ENCODE results near the gene MPZL1.

The MPZL1 gene

DNA sequence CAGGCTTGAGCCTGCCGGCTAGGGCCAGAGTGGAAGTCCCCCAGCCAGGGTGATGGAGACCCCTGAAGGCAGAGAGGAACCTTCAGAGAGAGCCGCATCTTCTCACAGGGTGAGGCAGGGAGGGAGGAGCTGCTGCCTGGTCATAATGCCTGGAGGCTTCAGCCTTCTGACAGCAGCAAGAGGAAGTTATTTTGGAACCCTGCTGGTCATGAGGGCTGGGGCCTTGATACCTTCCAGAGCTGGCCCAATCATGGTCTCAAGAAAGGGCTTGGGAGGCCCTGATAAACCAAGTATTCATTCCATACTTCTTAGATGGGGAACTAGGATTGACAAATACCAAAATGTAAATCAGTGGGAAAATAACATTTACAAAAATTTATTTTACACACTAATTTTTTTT, 26.6 kb upstream of the MPZL1 start:
- no peak for DNase-seq (ENCODE audit: low read depth in 1 of 2, low spot score in 1 of 2)

DNA sequence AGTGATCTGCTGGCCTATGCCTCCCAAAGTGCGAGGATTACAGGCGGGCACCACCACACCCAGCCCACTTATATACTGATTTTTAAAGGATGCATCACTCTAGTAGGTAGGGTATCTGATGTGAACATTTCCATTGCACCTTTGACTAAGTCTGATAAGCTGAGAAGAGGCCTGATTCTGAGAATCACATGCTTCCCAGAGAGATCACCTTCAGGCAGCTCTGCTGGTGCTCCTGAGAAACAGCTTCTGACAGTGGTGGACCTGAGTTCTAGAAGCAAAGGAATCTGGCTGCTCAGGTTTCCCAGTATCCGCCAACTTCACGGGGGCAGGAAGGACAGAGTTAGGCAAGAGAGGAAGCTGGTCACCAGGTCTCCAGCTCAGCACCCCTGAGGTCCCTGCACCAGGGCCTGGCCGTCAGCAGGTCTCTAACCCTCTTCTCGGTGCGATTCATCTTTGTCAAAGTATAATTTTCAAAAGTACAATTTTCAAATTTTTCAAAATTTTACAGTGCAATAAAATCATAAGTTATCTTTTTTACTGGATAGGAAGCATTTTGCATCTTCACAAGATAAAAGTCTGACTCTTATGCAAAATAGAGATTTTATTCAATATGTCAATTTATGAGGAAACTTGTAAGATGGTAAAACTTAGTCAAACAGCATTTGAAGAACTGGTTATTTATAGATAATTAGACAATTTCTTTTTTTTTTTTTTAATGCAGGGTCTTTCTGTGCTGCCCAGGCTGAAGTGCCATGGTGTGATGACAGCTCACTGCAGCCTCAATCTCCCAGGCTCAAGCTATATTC, 25.8 kb upstream of the MPZL1 start:
- DNase-seq (ENCODE audit: low read depth in 1 of 2, low spot score in 1 of 2), result no peak

DNA sequence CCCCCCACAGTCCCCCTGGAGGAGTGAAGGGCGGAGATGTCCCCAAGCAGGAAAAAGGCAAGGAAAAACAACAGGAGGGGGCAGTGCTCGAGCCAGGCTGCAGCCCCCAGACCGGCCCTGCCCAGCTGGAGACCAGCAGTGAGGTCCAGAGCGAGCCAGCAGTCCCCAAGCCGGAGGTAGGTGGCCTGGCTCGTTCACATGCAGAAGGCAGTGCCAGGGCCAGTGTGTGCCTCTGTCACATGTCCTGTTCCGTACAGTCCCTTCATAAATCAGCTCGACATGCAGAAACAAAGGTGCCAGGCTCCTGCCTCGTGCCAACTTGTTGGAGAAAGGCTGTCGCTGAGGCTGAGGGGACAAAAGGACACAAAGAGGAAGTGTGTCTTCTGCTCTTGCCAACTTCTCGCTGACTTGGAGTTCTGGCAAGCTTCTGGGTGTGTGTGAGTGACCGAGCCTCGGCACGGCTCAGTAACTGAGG, 24.1 kb upstream of the MPZL1 start:
- DNase-seq (ENCODE audit: low read depth in 1 of 2, low spot score in 1 of 2), result no peak

DNA sequence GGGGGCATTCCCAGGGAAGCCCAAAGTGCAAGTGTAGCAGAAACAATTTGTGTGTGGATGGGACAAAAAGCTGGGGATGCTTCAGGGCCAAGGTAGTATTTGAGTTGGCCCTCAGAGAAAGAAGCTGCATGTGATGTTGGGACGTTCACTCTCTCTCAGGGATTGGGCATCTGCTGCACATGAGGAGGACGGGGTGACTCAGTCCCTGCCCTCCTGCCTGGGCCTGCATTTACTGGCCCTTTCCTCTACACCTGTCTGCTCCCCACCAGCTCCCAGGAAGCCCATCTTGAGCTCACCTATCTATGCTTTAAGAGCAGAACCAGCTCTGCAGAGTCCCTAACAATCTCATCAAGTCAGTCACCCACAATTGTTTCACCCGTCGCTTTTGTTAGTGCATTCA, 23.5 kb upstream of the MPZL1 start:
- DNase-seq (ENCODE audit: low read depth in 1 of 2, low spot score in 1 of 2), result no peak

DNA sequence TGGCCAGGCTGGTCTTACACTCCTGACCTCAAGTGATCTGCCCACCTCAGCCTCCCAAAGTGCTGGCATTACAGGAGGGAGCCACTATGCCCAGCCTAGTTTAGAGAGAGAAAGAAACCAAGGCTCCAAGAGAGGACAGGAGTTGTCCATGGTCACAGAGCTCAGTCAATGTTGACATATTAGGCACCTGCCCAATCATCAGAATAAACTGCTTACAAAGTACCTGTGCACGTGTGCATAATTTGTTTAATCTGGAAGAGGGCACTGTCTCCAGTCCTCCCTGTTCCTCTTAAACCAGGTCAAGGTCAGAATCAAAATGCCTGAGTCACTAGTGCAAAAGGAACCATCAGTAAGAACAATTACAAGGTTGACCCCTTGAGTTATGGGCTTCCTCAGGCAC, 20.3 kb upstream of the MPZL1 start:
- DNase-seq (ENCODE audit: low read depth in 1 of 2, low spot score in 1 of 2), result no peak

DNA sequence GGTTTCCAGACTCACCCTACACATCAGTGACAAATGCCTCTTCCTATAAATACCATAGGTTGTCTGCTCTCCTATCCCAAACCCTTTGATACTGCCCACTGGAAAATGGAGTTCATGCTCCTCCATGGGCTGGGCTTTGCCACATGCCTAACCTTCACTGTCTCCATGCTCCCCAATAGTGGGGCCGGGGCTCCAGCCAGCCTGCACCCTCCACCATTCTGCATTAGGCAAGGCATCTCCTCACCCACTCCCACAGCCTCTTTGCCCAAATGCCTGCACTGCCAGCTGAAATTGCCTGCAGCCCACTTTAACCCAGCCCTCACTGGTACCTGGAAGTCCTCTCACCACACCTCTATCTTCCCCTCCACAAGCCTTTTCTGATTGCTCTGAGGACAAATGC, 18.2 kb upstream of the MPZL1 start:
- DNase-seq (ENCODE audit: low read depth in 1 of 2, low spot score in 1 of 2), result no peak

DNA sequence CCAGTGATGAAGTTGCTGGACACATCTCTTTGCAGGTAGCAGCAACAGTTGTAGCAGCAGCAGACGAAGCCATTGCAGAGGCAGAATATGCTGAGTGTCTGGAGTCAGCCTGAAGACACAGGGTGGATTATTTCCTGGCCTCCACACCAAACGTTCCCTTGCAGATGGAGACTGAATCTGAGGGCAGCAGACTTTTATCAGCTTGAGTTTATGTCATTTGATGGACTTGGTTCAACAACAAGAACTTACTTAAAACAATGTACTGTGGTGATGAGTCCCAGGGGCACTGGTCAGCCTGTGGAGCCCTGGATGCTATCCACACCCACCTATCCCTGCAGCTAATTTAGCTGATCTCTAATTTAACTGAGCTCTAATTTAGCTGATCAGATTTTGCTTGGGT, 17.1 kb upstream of the MPZL1 start:
- DNase-seq (ENCODE audit: low read depth in 1 of 2, low spot score in 1 of 2), result no peak

DNA sequence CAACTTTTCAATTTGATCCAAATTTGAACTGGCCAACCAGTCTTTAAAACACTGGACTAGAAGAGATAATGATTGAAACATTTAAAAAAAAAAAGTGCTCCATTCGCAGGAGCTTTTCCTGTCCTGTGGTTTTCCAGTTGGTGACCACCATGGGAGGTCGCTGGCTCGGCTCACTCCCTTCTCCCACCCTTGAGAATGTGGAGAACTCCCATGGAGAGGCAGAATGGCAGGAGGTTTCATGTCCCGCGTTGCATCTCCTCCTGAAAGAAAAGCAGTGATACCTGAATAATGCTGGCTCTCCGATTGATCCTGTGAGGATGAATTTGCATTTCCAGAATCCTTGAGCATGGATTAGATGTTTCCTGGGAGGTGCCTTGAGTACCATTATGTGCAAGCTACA, 16.5 kb upstream of the MPZL1 start:
- DNase-seq (ENCODE audit: low read depth in 1 of 2, low spot score in 1 of 2), result no peak

DNA sequence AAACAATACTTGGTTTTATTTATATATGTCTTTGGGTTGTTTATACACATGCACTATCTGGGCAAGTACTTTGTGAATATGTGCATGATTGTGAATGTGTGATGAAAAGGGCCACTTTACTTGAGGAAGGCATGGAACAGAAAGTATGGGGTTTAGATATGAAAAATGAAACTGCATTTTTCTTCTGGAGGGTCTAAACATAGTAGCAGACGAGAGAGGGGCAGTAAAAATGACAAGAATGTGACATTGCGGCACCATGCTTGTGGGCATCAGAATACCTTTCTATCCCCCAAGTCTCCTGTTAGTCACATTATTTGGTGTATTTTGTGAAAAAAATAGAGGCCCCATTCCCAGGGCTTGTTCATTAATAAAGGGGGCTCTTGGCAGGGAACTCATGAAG, 15.4 kb upstream of the MPZL1 start:
- no peak for DNase-seq (ENCODE audit: low read depth in 1 of 2, low spot score in 1 of 2)

DNA sequence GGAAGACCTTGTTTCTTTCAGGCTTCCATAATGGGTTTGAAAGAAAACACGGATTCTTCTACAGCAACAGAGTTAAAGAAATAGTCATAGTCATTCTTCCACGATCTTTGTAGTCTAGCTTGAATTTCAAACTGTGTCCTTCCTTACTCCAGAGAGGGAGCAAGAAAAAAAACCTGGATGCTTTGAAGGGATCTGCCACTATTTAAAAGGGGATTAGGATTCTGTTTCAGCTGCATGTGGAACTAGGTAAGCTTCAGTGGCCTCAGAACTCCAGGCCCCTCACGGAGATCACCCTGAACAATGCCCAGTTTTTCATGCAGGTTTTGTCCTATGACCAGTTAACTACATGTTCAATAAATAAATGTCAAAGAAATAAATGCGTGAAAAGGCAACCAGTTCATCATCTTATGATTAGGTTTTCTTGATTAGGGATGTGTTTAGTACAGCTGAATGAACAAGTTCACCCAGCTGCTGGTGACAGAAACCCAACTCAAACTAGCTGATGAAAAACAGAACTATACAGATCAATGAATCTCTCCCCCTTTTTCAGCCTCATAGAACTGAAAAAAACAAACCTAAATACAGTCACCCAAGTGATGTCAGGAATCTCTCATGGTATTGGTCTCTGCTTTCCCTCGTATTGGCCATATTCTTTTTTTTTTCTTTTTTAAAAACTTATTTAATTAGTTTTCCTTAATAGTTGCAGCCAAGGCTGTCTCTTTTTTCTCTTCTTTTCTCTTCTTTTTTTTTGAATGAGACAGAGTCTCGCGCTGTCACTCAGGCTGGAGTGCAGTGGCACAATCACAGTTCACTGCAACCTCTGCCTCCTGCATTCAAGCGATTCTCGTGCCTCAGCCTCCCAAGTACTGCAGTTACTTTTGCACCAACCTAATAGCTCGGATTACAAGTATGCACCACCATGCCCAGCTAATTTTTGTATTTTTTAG, 14.6 kb upstream of the MPZL1 start:
- DNase-seq (ENCODE audit: low read depth in 1 of 2, low spot score in 1 of 2), result no peak

DNA sequence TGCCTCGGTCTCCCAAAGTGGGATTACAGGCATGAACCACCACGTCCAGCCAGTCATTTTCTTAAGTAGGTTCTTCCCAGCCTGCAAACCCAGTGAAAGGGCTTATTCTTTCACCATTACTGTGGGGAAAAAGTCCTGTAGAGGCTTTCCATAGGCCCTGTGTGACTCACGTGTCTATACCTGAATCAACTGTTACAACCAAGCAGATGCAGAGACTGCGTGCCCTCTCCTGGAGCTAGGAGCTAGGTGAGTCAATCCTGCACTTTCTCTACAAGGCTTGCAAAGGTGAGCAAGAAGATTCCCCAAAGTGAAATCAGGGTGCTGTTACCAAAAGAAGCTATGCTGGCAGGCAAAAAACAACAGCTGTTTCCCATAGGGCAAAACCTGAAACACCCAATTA, 13.8 kb upstream of the MPZL1 start:
- DNase-seq (ENCODE audit: low read depth in 1 of 2, low spot score in 1 of 2), result no peak

DNA sequence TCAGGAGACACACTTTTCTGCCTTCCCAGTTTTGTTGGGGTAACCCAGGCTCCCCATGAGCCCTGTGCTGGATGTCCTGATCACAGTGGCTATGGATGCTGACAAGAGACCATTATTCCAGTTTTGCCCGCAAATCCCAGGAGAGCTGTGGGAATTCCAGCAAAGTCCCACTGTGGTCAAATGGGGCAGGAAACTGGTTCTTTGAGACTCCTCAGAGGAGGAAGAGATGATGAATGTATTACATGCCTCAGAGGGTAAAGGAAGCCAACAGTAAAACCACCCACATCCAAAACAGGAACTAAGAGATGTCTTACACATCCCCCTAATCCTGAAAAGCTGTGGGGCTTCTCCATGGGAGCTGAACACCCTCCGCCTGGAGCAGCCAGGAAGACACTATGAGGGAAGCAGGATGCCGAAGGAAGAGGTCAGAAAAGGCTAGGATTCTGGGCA, 12.8 kb upstream of the MPZL1 start:
- DNase-seq (ENCODE audit: low read depth in 1 of 2, low spot score in 1 of 2), result no peak

DNA sequence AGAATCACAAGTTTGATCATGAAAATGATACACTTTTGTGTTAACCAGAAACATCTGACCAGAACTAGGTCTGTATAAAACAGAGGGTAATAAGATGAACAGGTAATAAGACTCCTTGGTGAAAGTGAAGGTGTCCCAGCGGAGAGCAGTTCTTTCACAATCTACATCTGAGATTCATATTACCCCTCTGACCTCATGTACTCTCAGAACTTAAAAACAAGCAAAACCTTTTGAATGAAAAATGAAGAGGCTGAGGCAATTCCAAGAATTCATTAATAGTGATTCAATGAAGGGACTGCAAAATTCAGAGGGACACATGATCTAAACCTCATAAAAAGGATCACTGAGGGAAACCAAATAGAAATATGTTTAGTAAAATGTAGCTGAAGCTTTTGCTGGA, 10.9 kb upstream of the MPZL1 start:
- no peak for DNase-seq (ENCODE audit: low read depth in 1 of 2, low spot score in 1 of 2)

DNA sequence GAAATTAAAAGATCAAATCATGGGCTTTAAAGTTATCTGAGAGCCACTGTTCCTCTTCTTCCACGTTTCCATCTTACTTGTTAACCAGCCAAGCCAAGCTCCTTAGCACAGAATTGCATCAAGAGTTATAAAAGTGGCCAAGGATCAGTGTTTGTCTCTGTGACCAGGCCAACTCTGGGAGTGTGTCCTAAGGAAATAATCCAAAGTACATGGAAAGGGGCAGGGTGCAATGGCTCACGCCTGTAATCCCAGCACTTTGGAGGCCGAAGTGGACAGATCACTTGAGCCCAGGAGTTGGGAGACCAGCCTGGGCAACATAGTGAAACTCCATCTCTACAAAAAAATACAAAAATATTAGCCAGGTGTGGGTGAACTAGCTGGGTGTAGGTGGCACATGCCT, 10.0 kb upstream of the MPZL1 start:
- DNase-seq (ENCODE audit: low read depth in 1 of 2, low spot score in 1 of 2), result no peak

DNA sequence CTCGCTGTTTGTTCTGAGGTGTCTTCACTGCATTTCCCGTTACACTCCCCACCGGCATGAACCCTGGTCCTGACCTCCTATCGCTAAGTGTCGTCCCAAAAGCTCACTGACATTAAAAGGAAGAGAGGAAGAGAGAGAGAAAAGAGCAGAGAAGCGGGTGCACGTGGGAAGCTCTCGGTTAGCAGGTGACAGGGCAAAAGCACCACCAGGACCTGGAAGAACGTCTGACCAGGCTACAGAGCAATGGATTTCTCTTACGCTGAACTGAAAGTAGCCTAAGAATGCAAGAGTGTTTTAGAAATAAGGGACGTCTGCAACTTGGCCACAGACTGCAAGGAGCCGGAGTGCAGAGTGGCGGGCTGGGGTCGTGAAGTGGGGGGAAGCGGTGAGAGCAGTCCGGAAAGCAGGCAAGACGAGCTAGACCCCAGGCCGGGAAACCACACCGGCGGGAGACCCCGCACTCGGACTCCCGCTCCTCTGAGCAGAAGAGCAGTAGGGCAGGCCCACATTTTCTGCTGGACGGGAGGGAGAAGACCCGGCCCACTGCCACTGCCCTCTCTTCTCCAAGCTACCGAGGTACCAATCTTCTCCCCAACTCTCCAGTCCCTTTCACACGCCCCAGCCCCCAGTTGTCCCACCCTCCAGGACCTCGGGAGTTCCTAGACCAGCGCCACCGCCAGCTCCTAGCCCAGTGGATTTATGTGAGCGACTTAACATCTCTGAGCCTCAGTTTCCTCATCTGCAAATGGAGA, 8.3 kb upstream of the MPZL1 start:
- peak in 1 of 2 donors; percentile 12 for DNase-seq (ENCODE audit: low read depth in 1 of 2, low spot score in 1 of 2)

DNA sequence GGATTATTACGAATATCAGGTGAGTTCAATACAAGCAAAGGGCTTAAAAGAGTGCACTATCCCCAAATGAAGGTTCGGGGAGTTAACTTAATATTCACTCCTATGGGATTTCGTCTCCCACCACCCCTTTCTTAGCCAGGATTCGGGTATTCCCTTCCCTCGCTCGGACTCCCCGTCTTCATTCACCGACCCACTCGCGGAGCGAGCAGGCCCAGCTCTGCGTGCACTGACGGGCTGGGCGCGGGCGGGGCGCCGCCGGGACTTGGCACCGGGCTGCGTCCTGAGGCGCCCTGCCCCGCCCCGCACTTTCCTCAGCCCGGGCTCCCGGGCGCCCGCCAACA, 7.7 kb upstream of the MPZL1 start:
- DNase-seq (ENCODE audit: low read depth in 1 of 2, low spot score in 1 of 2), result peak in 1 of 2 donors; percentile 71

DNA sequence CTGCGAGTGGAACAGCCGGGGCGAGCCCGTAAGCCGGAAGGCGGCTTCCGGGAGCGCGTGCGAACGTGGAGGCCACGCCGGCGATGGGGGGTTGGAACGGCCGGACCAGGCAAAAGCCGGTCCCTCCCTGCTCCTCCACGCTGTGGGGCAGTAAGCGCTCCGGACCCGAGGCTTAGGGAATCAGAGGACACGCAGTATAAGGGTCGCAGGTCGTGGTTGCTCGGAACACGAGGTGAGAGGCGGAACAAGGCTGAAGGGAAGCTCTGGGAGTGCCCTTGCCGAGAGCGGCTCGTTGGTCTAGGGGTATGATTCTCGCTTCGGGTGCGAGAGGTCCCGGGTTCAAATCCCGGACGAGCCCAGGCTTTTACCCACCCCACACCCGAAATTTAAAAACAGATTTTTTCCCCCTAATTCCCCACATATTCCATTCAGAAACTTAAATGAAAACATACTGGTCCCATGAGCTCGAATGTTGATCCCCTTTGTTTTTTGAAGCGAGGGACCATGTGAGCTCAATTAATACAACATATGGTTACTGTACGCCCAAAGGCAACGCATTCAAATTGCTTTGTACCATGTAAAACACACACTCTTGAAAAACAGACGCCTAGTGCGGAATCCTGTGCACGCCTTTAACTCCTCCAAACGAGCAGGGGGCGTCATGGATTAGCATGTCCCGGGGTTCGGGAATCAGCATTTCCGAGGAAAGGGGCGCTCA, 7.2 kb upstream of the MPZL1 start:
- peak; percentile 78 to 82 for DNase-seq (ENCODE audit: low read depth in 1 of 2, low spot score in 1 of 2)

DNA sequence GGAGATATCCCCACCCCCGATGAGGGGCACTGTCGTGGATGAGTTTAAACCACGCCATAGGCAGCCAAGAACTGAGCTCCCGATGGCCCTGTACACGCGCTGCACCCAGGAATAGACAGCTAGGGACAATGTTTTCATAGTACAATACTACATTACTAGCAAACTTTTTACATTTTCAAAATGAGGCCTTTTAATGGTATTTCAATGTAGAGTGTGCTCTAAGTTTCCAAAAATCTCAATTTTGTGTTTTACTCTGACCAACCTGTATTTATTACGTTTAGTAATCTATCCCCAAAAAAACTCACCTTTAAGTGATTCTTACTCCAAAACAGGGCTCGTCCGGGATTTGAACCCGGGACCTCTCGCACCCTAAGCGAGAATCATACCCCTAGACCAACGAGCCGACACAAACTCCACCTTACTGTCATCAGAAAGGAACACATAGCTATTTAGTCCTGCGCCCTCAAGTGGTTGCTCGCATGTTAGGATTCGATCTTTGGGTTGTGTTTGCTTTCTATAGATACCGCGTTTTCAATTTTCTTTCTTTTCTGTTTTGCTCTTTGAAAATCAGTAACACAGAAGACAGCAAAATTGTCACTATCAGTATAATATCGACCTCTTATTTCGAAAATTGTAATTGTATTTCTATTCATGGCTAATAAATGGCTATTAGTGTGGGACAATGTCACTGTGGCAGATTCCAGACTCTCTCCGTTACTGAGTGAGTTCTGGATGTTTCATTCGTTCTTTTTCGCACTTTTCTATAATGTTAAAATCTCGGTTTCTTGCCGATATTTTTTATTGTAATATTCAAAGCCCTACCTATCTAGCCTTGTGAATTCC, 6.4 kb upstream of the MPZL1 start:
- DNase-seq (ENCODE audit: low read depth in 1 of 2, low spot score in 1 of 2), result peak; percentile 66 to 70

DNA sequence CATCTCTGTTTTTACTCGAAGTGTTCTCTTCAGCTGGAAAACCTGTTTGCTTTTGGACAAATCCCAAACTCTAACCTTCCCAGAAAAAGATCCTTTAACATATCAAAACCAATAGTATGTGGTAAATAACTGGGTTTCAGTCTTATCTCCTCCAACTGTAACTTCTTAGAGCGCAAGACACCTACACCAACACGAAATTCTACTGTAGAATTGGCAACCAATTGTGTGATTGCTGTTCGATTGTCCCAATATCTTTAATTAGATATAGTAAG, 5.8 kb upstream of the MPZL1 start:
- no peak for DNase-seq (ENCODE audit: low read depth in 1 of 2, low spot score in 1 of 2)

DNA sequence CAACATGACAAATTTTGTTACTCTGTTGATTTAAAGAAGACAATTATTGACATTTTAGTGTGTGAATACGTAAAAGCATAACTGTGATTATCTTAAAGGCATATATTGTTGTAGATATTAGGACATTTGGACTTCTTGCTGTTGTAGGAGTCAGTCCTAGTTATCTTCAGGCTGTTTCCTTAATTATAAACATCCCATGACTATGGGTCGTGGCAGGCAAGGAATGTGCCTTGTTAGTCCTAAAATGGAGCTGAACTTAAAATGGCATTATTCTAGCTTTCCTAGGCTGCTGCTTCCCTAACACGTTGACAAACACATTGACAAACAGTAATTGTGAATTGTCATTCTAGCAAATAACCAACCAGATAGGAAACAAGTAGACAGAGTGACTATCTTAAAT, 4.4 kb upstream of the MPZL1 start:
- no peak for DNase-seq (ENCODE audit: low read depth in 1 of 2, low spot score in 1 of 2)

All from activated T-helper 1 cell treated with anti-CD3 and anti-CD28 coated beads, Interleukin-2, amount 50 U/mL, for 16 hours (primary cell).